Hepatocyte (in vitro differentiated cells): ENCODE results near the gene OR4D9.

Source experiments
- CTCF ChIP-seq: fragments of 200-600 bp; sonication (generic); IDR thresholded peaks from 2 replicates; pipeline ENCODE4 v1.5.1; 2016; ENCODE audit warnings: antibody characterized with exemption, mild to moderate bottlenecking; ENCODE audit not compliant: poor library complexity
- EZH2 ChIP-seq: fragments of 200-600 bp; sonication (generic); IDR thresholded peaks from 2 replicates; pipeline ENCODE4 v1.6.1; 2016; ENCODE audit warnings: antibody characterized with exemption, mild to moderate bottlenecking, borderline replicate concordance

DNA sequence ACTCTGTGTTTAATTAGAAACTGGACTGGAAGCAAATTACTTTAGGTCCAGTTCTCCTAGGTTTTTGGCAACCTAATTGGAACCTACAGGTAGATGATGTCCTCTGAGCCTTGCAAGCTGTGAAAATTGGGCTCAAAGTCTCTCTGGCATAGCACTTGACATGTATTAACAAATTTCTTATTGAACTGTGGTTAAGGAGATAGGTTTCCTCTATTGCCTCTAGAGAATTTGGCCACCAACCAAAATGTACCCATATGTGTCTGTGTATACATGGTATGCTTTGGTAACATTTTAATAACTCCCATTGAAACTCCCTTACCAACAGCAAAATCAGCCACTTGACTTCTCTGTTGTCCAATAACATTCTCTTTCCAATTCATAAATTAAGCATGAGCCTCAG is 38.3 kb upstream of the OR4D9 start, which contains the start of gene OR4D10:
- TF ChIP-seq CTCF (no peak), EZH2 (no peak)
